Ovary (tissue), 3 donors: Measurements from ENCODE around the gene PCDHGB2.
"Not testable (repeated sequence)": the region's sequence is repeated elsewhere in the genome, so short reads cannot be mapped to it uniquely, and the experiment has no call there.

Experiments
- POLR2A ChIP-seq: fragments of 450-650 bp; IDR thresholded peaks from one replicate; pipeline ENCODE4 v1.6.1; 2017; ENCODE audit warnings: antibody characterized with exemption, mild to moderate bottlenecking, moderate library complexity
- TF ChIP-seq, protein P1 (sequence below), 3 donors: fragments of 450-650 bp in 2 of 3; fragments of 200-600 bp in 1 of 3; IDR thresholded peaks; one replicate each; pipeline versions ENCODE4 v1.5.1 to v1.8.0; 2016 to 2022; ENCODE audit warnings: antibody characterized with exemption in 3 of 3, mild to moderate bottlenecking in 1 of 3
- donor health status: DM: no; HTN: no; CAD: no.

DNA sequence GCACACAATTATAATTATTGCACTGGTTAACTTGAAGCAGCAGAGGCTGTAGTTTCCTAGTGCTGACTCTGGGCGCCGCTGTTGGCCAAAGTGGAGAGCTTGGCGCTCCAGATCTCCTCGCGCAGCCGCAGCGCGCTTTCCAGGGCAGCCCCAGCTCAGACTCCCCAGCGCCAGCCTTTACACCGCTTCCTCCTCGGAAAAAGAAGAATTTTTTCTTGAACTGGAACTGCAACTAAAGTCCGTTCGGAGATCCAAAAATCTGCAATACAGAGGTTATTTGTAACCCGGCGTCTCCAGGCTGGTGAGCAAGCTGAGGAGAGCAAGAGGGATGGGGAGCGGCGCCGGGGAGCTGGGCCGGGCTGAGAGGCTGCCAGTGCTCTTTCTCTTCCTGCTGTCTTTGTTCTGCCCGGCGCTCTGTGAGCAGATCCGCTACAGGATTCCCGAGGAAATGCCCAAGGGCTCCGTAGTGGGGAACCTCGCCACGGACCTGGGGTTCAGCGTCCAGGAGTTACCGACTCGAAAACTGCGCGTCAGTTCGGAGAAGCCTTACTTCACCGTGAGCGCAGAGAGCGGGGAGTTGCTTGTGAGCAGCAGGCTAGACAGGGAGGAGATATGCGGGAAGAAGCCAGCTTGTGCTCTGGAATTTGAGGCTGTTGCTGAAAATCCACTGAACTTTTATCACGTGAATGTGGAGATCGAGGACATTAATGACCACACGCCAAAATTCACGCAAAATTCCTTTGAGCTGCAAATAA lies 27.9 kb downstream of the PCDHGB2 start, which contains the start of gene PCDHGB4:
- TF ChIP-seq, protein P1, sequence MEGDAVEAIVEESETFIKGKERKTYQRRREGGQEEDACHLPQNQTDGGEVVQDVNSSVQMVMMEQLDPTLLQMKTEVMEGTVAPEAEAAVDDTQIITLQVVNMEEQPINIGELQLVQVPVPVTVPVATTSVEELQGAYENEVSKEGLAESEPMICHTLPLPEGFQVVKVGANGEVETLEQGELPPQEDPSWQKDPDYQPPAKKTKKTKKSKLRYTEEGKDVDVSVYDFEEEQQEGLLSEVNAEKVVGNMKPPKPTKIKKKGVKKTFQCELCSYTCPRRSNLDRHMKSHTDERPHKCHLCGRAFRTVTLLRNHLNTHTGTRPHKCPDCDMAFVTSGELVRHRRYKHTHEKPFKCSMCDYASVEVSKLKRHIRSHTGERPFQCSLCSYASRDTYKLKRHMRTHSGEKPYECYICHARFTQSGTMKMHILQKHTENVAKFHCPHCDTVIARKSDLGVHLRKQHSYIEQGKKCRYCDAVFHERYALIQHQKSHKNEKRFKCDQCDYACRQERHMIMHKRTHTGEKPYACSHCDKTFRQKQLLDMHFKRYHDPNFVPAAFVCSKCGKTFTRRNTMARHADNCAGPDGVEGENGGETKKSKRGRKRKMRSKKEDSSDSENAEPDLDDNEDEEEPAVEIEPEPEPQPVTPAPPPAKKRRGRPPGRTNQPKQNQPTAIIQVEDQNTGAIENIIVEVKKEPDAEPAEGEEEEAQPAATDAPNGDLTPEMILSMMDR (IDR thresholded peaks at IDR 0.05) = not testable (repeated sequence)
- TF ChIP-seq POLR2A = not testable (repeated sequence)
